ENCODE results near the gene CAVIN2.

Gene CAVIN2, protein sequence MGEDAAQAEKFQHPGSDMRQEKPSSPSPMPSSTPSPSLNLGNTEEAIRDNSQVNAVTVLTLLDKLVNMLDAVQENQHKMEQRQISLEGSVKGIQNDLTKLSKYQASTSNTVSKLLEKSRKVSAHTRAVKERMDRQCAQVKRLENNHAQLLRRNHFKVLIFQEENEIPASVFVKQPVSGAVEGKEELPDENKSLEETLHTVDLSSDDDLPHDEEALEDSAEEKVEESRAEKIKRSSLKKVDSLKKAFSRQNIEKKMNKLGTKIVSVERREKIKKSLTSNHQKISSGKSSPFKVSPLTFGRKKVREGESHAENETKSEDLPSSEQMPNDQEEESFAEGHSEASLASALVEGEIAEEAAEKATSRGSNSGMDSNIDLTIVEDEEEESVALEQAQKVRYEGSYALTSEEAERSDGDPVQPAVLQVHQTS

DNA sequence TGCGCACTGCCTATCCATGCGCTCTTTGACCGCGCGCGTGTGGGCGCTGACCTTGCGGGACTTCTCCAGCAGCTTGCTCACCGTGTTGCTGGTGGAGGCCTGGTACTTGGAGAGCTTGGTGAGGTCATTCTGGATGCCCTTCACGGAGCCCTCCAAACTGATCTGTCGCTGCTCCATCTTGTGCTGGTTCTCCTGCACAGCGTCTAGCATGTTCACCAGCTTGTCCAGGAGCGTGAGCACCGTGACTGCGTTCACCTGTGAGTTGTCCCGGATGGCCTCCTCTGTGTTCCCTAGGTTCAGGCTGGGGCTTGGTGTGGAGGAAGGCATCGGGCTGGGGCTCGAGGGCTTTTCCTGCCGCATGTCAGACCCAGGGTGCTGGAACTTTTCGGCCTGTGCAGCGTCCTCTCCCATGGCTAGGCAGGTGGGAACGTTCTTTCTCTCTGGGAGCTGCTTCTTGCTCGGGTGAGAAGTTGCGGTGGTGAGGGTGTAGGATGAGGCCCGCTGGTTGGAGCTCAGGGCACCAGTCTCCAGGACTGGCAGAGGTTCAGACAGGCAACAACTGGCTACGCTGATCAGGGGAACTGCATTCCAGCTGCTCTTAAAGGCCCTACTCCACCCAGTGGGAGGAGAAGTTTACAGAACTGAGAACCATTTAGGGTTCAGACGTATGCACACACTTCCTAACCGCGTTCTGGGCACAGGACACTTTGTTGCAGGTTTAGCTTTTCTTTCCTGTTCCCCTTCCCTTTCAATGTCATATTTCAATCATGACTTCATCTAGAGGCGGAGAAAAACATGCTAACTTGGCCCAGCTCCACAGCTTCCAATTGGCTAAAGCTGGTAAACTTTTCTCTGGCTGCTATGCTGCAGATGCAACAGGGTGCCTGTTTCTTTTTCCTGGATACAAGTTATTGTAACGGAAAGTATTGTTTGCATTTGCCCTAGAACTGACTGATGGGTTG lies at the start of gene CAVIN2:
CAVIN2 (minus strand) TSS at position 574 of the 962 bp plus-strand sequence; CDS start at position 411, 163 bp downstream.
- TF ChIP-seq ZNF274 (IDR thresholded peaks at IDR 0.05; ENCODE audit: low read depth, low read length): no peak
- no peak within 1 kb of the TSS for H3K4me3 ChIP-seq (ENCODE audit: low read length)

DNA sequence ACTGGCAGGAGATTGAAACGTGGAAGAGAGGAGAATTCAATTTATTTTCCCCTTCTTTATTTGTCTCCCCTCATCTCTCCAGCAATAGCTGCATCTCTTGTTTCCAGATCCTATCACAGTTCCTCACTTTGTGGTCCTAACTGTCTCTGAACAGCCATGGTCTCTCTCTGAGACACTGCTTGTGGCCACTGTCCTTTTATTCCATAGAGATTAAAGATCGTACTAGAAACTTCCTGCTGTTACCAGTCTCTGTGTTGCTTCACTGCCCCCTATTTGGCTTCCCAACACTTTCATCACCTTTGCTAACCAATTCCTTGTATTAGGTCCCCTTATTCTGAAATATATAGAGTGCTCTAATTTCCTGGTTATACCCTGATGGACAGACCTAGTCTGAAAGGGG lies 48.9 kb upstream of the CAVIN2 start:
- no peak overlapping the region for H3K4me3 ChIP-seq (ENCODE audit: low read length)
- no peak for TF ChIP-seq ZNF274 (IDR thresholded peaks at IDR 0.05; ENCODE audit: low read depth, low read length)

DNA sequence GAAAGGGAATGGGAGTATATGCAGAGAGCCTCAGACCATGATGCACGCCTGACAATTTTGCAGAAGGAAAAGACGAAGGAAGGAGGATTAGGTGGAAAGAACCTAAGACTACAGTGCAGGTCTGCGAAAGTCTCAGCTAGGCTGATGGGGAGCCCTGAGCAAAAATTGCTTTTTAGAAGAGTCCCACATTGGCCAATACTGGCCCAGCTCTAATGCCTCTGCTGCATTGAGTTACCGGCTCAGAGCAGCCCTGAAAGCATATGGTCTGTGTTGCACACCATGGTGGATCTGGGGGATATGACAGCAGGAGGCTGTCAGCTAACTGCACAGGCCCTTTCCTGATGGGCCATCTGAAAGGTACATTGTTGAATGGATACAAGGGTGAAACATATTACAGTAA lies 48.3 kb upstream of the CAVIN2 start:
- no peak for TF ChIP-seq ZNF274 (IDR thresholded peaks at IDR 0.05; ENCODE audit: low read depth, low read length)
- H3K4me3 ChIP-seq (ENCODE audit: low read length): no peak overlapping the region

DNA sequence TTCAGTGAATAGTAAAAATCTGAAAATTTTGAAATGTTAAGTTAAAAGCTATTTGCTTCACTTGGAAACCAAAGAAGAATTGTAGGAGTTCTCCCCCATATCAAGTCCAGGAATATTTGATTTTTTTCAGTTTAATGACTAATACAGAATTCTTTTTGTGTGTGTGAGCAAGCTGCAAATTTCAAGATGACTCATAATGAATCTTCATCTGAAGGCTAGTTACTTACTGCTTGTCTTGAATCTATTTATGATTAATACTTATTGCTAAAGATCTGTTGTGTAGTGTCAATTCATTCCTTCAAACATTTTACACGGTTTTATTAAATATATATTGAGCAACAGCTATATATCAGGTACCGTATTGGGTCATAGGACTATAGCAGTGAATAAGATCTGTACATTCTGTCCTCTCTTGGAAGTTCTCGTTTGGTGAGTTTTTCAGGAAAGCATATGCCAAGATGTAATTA lies 47.8 kb upstream of the CAVIN2 start:
- no peak overlapping the region for H3K4me3 ChIP-seq (ENCODE audit: low read length)
- TF ChIP-seq ZNF274 (IDR thresholded peaks at IDR 0.05; ENCODE audit: low read depth, low read length): no peak

DNA sequence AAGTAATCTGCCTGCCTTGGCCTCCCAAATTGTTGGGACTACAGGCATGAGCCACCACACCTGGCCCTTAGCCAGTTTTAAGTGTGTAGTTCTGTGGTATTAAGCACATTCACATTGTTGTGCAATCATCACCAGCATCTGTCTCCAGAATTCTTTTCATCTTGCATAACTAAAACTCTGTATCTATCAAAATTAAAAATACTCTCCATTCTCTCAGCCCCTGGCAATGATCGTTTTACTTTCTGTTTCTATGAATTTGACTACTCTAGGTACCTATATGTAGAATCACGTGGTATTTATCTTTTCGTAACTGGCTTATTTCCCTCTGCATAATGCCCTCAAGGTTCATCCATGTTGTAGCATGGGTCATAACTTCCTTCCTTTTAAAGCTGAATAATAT lies 45.5 kb upstream of the CAVIN2 start:
- H3K4me3 ChIP-seq (ENCODE audit: low read length): no peak overlapping the region
- no peak for TF ChIP-seq ZNF274 (IDR thresholded peaks at IDR 0.05; ENCODE audit: low read depth, low read length)

DNA sequence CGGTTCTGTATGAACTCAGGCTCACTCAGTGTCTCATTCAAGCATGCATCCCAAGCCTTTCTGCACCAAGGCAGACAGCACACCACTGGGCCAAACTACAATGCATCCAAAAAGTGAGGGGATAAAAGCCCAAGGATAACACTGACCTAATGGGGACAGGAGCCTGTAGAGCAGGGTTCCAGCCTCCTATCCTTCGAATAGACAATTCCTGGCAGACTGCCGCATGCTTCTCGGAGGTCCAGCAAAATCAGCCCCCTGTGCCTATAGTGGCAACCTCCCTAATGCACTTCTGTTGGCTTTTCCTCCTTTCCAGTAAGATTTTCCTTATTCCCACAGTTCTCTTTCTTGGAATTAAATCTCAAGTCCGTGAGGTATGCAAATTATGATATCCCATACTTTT lies 44.8 kb upstream of the CAVIN2 start:
- no peak overlapping the region for H3K4me3 ChIP-seq (ENCODE audit: low read length)
- TF ChIP-seq ZNF274 (IDR thresholded peaks at IDR 0.05; ENCODE audit: low read depth, low read length): no peak

DNA sequence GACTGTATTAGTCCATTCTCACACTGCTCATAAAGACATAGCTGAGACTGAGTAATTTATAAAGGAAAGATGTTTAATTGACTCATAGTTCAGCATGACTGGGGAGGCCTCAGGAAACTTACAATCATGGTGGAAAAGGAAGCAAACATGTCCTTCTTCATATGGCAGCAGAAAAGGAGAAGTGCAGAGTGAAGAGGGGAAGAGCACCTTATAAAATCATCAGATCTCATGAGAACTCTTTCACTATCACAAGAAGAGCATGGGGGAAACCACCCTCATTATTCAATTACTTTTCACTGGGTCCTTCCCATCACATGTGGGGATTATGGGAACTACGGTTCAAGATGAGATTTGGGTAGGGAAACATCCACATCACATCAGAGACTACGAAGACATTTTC lies 43.0 kb upstream of the CAVIN2 start:
- TF ChIP-seq ZNF274 (IDR thresholded peaks at IDR 0.05; ENCODE audit: low read depth, low read length): no peak
- H3K4me3 ChIP-seq (ENCODE audit: low read length): no peak overlapping the region

DNA sequence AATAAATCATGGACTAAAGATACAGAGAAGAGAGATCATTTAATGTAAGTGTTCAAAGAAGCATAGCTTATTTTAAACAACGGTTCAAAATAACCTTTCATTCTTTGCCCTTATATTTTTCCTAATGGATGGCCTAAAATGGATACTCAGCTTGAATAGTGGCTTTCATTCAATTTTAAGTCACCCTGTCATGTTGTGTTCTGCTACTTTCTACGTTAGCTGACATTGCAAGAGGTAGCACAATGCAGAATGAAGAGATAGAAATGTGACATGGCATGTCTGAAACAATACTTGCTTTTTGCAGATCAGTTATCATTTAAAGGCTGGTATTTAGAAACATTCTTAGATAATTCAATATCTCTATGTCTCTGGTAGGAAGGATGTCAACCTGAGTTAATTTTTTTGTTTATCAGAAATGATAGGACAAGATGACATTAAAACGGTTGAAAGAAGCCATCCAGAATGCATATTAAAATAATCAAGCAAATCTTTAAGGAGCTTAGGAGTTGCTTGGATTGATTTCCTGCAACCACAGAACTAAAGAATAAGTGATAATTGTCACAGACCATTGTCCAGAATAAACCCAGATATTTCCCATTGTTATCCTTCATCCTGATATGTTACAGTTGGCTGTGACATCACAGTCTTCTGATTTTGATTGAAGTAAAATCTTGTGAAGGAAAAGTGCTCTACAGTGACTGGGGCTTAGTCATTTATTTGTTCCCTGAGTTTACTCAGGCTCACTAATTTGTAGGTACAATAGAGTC lies 41.7 kb upstream of the CAVIN2 start:
- H3K4me3 ChIP-seq (ENCODE audit: low read length): no peak overlapping the region
- no peak for TF ChIP-seq ZNF274 (IDR thresholded peaks at IDR 0.05; ENCODE audit: low read depth, low read length)

DNA sequence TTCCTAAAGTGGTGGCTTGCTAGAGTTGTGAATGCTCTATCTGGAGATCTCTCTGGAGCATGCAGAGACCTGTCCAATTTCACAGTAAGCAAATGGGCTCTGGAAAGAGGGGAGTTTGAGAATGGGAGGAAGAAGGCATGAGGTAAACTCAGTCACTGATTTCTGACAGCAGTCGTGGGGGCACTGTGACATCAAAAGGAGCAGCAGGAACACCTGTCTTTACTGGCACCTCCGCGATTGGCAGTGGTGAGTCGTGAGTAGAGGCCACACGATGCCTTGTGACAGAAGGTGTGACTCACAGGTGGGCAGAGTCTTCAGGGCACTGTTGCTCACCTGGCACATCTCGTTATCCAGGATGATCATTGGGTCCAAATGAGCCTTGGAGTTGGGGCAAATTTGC lies 38.8 kb upstream of the CAVIN2 start:
- no peak overlapping the region for H3K4me3 ChIP-seq (ENCODE audit: low read length)
- no peak for TF ChIP-seq ZNF274 (IDR thresholded peaks at IDR 0.05; ENCODE audit: low read depth, low read length)

DNA sequence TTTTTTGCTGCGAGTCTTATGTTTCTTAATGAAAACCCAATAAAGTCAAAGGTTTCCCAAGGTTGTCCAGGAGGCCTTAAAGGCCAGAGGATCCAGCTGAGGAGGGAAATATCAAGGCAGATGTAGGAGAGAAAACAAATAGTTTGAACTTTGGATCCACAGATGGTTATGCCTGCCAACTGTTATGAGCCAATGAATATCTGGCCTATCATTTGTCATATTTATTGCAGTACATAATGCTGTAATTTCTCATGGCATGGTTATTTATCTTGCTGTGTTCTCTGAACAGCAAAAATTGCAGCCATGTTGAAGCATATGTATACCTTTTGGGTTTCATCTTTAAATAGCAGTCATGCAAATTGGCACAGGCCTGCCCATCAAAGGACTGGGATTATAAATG lies 38.2 kb upstream of the CAVIN2 start:
- H3K4me3 ChIP-seq (ENCODE audit: low read length): no peak overlapping the region
- TF ChIP-seq ZNF274 (IDR thresholded peaks at IDR 0.05; ENCODE audit: low read depth, low read length): no peak

DNA sequence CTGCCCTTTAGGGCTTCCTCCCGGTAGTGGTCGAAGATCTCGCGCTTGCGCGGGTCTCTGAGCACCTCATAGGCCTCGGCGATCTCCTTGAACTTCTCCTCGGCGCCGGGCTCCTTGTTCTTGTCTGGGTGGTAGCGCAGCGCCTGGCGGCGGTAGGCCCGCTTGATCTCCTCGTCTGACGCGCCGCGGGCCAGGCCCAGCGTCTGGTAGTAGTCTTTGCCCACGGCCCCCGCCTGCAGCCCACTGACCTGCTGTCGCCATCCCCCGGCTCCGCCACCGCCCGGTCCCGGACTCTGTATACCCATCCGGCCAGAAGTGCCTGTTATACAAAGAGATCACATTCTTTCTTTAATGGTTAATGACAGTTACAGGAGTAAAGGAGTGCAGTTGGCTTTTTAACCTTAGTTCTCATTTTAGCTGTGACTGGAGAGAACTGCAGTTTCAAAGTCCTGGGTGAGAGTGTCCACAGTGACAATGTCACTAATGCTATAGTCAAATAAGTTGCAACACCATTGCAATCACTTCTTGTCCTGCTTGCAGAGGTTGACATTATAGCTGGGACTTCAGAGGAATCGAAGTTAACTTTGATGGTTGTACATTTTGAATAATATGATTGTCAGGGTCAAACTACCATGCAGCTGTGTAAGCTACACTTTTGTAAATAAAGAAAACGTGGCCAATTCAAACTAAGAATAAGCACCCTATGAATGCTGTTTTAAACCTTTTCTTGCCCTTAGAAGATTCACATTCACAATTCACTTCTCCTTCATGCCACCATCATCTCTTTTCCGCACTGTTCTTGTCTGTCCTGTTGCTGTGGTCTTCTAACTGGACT lies 35.3 kb upstream of the CAVIN2 start:
- TF ChIP-seq ZNF274 (IDR thresholded peaks at IDR 0.05; ENCODE audit: low read depth, low read length): no peak
- no peak overlapping the region for H3K4me3 ChIP-seq (ENCODE audit: low read length)

DNA sequence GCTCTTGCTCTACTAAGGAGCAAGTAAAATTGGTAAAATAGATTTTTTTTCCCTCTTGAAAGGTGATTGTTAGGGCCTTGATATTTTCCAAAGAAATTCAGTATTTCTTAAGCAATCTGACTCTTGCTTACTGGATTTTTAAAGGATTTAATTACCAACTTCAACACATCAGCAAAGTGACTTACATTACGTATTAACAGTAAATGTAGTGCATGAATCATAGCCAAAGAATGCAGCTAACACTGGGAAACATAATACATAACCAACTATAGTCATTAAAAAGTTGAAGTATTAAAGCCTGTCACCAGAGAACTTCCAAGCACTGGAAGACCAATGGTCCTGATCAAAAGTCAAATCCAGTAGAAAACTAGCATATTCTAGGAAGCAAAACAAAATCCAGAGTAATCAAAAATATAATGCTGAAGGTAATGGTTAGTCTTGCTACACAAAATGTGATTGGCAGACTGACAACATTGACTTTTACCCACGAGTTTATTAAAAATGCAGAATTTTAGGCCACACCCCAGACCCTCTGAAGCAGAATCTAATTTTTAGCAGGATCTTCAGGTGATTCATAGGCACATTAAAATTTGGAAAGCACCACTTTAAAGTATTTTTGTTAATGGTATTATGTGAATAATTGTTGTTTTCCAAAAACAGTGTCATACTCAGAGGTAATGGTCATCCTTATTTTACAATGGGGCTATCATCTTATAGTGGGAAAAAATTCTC lies 31.8 kb upstream of the CAVIN2 start:
- TF ChIP-seq ZNF274 (IDR thresholded peaks at IDR 0.05; ENCODE audit: low read depth, low read length): no peak
- H3K4me3 ChIP-seq (ENCODE audit: low read length): no peak overlapping the region
